ENCODE results near the gene PDE1C. TPM values are rescaled to one million over a fixed set of nuclear protein-coding genes. Genes with fewer than 3 reads are reported as not detected.

The PDE1C gene
- total and polyA plus RNA-seq, 9 donors, result 4.8 to 20.0 (median 11.8) TPM

- intact Hi-C loops (cut with DNase I), result no loop called here
- Histone ChIP-seq H3K27ac (no peak overlapping the region), H3K4me1 (ENCODE audit: insufficient read depth) (no peaks in the 10 kb centered on the region), H3K27me3 (no peaks in the 10 kb centered on the region), H3K9me3 (no peaks in the 10 kb centered on the region), H3K4me3 (no peak overlapping the region), H3K36me3 (no peaks in the 10 kb centered on the region)
- no peak for TF ChIP-seq POLR2A (IDR thresholded peaks at IDR 0.05)
- TF ChIP-seq EP300 (IDR thresholded peaks at IDR 0.05), result no peak
- TF ChIP-seq CTCF (IDR thresholded peaks at IDR 0.05), result no peak
- DNase-seq, result no peak
Observed at GRCh38 chr7:32037650-32038198, 32.5 kb downstream of the PDE1C start.

GRCh38 chr7:32036557-32036956 lies 33.6 kb downstream of the PDE1C start:
- TF ChIP-seq EP300 (IDR thresholded peaks at IDR 0.05) (no peak), POLR2A (IDR thresholded peaks at IDR 0.05) (no peak), CTCF (IDR thresholded peaks at IDR 0.05) (no peak)
- Histone ChIP-seq H3K27me3 (no peaks in the 10 kb centered on the region), H3K36me3 (no peaks in the 10 kb centered on the region), H3K4me3 (no peak overlapping the region), H3K27ac (no peak overlapping the region), H3K4me1 (ENCODE audit: insufficient read depth) (no peaks in the 10 kb centered on the region), H3K9me3 (no peaks in the 10 kb centered on the region)
- DNase-seq, result no peak
- 66 to 83% (median 82%) methylated on average over 2 of the region's 2 CpGs for WGBS, 3 donors
- intact Hi-C loops (cut with DNase I), result no loop called here

- Histone ChIP-seq H3K36me3 (no peaks in the 10 kb centered on the region), H3K9me3 (no peaks in the 10 kb centered on the region), H3K27me3 (no peaks in the 10 kb centered on the region), H3K4me1 (ENCODE audit: insufficient read depth) (no peaks in the 10 kb centered on the region), H3K4me3 (no peak overlapping the region), H3K27ac (no peak overlapping the region)
- no peak for DNase-seq
- 84 to 86% (median 86%) methylated on average over 2 of the region's 2 CpGs for WGBS, 3 donors
- TF ChIP-seq CTCF (IDR thresholded peaks at IDR 0.05), result no peak
- no peak for TF ChIP-seq POLR2A (IDR thresholded peaks at IDR 0.05)
- no peak for TF ChIP-seq EP300 (IDR thresholded peaks at IDR 0.05)
- intact Hi-C loops (cut with DNase I), result no loop called here
Observed at GRCh38 chr7:32034052-32034451, 36.2 kb downstream of the PDE1C start.

GRCh38 chr7:32033006-32033405 lies 37.2 kb downstream of the PDE1C start:
- H3K27me3 ChIP-seq, result no peaks in the 10 kb centered on the region
- intact Hi-C loops (cut with DNase I), result no loop called here
- 51 to 61% (median 57%) methylated on average over 3 of the region's 3 CpGs for WGBS, 3 donors
- no peaks in the 10 kb centered on the region for H3K9me3 ChIP-seq
- H3K36me3 ChIP-seq, result no peaks in the 10 kb centered on the region
- TF ChIP-seq CTCF (IDR thresholded peaks at IDR 0.05), result no peak
- no peak for TF ChIP-seq POLR2A (IDR thresholded peaks at IDR 0.05)
- TF ChIP-seq EP300 (IDR thresholded peaks at IDR 0.05), result no peak
- DNase-seq, result no peak
- H3K4me1 ChIP-seq (ENCODE audit: insufficient read depth), result no peaks in the 10 kb centered on the region
- no peak overlapping the region for H3K4me3 ChIP-seq
- no peak overlapping the region for H3K27ac ChIP-seq

Measured in ovary (tissue), 9 donors.